ENCODE data around the gene ZNF566. TPM values are rescaled to one million over a fixed set of nuclear protein-coding genes. Genes with fewer than 3 reads are reported as not detected.
A peak's percentile ranks its signal among the peaks of the same experiment; 100 is the strongest.

The ZNF566 gene
- total and polyA plus RNA-seq, 2 of the 13 experiments (the other 11 are each of a cell fraction or from before 2014, with no cell fraction given): 4.8 to 13.7 TPM

GRCh38 chr19:36418287-36419001 is 70.9 kb downstream of the ZNF566 start, which contains the start of gene ZFP82 (continued):
- TF ChIP-seq, protein P1, sequence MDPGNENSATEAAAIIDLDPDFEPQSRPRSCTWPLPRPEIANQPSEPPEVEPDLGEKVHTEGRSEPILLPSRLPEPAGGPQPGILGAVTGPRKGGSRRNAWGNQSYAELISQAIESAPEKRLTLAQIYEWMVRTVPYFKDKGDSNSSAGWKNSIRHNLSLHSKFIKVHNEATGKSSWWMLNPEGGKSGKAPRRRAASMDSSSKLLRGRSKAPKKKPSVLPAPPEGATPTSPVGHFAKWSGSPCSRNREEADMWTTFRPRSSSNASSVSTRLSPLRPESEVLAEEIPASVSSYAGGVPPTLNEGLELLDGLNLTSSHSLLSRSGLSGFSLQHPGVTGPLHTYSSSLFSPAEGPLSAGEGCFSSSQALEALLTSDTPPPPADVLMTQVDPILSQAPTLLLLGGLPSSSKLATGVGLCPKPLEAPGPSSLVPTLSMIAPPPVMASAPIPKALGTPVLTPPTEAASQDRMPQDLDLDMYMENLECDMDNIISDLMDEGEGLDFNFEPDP (CRISPR knock-in tag; conservative IDR thresholded peaks at IDR 0.05): no peak
- TF ChIP-seq PBX2 (CRISPR knock-in tag; IDR thresholded peaks at IDR 0.05): no peak
- TF ChIP-seq PAX8 (CRISPR knock-in tag; IDR thresholded peaks at IDR 0.05; ENCODE audit: borderline replicate concordance): no peak
- TF ChIP-seq PHF21A (CRISPR knock-in tag; IDR thresholded peaks at IDR 0.05): peak; percentile 45; the same call in 1 of the 2 replicates
- TF ChIP-seq, protein P2, sequence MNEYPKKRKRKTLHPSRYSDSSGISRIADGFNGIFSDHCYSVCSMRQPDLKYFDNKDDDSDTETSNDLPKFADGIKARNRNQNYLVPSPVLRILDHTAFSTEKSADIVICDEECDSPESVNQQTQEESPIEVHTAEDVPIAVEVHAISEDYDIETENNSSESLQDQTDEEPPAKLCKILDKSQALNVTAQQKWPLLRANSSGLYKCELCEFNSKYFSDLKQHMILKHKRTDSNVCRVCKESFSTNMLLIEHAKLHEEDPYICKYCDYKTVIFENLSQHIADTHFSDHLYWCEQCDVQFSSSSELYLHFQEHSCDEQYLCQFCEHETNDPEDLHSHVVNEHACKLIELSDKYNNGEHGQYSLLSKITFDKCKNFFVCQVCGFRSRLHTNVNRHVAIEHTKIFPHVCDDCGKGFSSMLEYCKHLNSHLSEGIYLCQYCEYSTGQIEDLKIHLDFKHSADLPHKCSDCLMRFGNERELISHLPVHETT (CRISPR knock-in tag; conservative IDR thresholded peaks at IDR 0.05): no peak
- no peak for TF ChIP-seq GTF2F1 (IDR thresholded peaks at IDR 0.05; ENCODE audit: low read length)
- TF ChIP-seq, protein P3, sequence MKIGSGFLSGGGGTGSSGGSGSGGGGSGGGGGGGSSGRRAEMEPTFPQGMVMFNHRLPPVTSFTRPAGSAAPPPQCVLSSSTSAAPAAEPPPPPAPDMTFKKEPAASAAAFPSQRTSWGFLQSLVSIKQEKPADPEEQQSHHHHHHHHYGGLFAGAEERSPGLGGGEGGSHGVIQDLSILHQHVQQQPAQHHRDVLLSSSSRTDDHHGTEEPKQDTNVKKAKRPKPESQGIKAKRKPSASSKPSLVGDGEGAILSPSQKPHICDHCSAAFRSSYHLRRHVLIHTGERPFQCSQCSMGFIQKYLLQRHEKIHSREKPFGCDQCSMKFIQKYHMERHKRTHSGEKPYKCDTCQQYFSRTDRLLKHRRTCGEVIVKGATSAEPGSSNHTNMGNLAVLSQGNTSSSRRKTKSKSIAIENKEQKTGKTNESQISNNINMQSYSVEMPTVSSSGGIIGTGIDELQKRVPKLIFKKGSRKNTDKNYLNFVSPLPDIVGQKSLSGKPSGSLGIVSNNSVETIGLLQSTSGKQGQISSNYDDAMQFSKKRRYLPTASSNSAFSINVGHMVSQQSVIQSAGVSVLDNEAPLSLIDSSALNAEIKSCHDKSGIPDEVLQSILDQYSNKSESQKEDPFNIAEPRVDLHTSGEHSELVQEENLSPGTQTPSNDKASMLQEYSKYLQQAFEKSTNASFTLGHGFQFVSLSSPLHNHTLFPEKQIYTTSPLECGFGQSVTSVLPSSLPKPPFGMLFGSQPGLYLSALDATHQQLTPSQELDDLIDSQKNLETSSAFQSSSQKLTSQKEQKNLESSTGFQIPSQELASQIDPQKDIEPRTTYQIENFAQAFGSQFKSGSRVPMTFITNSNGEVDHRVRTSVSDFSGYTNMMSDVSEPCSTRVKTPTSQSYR (CRISPR knock-in tag; IDR thresholded peaks at IDR 0.05; ENCODE audit: borderline replicate concordance): no peak
- no peak for TF ChIP-seq ZNF34 (CRISPR knock-in tag; IDR thresholded peaks at IDR 0.05; ENCODE audit: borderline replicate concordance)
- TF ChIP-seq, protein P4, sequence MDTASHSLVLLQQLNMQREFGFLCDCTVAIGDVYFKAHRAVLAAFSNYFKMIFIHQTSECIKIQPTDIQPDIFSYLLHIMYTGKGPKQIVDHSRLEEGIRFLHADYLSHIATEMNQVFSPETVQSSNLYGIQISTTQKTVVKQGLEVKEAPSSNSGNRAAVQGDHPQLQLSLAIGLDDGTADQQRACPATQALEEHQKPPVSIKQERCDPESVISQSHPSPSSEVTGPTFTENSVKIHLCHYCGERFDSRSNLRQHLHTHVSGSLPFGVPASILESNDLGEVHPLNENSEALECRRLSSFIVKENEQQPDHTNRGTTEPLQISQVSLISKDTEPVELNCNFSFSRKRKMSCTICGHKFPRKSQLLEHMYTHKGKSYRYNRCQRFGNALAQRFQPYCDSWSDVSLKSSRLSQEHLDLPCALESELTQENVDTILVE (CRISPR knock-in tag; IDR thresholded peaks at IDR 0.05): no peak
- TF ChIP-seq CEBPG (CRISPR knock-in tag; IDR thresholded peaks at IDR 0.05): no peak
- no peak for TF ChIP-seq ZNF446 (CRISPR knock-in tag; IDR thresholded peaks at IDR 0.05)
- TF ChIP-seq HOXA3 (CRISPR knock-in tag; IDR thresholded peaks at IDR 0.05): peak; percentile 62; the same call in 1 of the 2 replicates
- TF ChIP-seq TSC22D2 (CRISPR knock-in tag; IDR thresholded peaks at IDR 0.05; ENCODE audit: borderline replicate concordance): no peak
- no peak for TF ChIP-seq HNRNPUL1 (IDR thresholded peaks at IDR 0.05; ENCODE audit: low read depth, low read length)
- TF ChIP-seq ZNF468 (CRISPR knock-in tag; IDR thresholded peaks at IDR 0.05): no peak
- no peak for TF ChIP-seq ZNF562 (CRISPR knock-in tag; IDR thresholded peaks at IDR 0.05; ENCODE audit: borderline replicate concordance)
- TF ChIP-seq ZNF816 (CRISPR knock-in tag; IDR thresholded peaks at IDR 0.05; ENCODE audit: borderline replicate concordance): no peak
- TF ChIP-seq NR3C1 (CRISPR knock-in tag; IDR thresholded peaks at IDR 0.05): no peak
- TF ChIP-seq FIP1L1 (IDR thresholded peaks at IDR 0.05; ENCODE audit: borderline replicate concordance, insufficient read depth, low read depth, low read length): no peak
- TF ChIP-seq ZNF768 (CRISPR knock-in tag; IDR thresholded peaks at IDR 0.05): 0 out of 2 replicates have a peak, but pooled peaks have one; percentile 32
- TF ChIP-seq MIXL1 (CRISPR knock-in tag; IDR thresholded peaks at IDR 0.05): no peak
- TF ChIP-seq EP300 (IDR thresholded peaks at IDR 0.05; ENCODE audit: low read depth in 2 of 2, low read length in 2 of 2): no peak
- no peak for TF ChIP-seq EP300 (CRISPR knock-in tag; IDR thresholded peaks at IDR 0.05; ENCODE audit: borderline replicate concordance)
- TF ChIP-seq MAFF (IDR thresholded peaks at IDR 0.05; ENCODE audit: low read depth, low read length): no peak
